NB4 (cell line): Measurements from ENCODE around the gene OR52N5.

Experiments
- MAX ChIP-seq: IDR thresholded peaks from 2 replicates; pipeline ENCODE4 v1.6.1; 2011; ENCODE audit warnings: low read depth, low read length
- POLR2A ChIP-seq: IDR thresholded peaks from 2 replicates; pipeline ENCODE4 v1.6.1; 2011; ENCODE audit warnings: mild to moderate bottlenecking; ENCODE audit not compliant: insufficient read length; ENCODE audit errors: extremely low read depth

DNA sequence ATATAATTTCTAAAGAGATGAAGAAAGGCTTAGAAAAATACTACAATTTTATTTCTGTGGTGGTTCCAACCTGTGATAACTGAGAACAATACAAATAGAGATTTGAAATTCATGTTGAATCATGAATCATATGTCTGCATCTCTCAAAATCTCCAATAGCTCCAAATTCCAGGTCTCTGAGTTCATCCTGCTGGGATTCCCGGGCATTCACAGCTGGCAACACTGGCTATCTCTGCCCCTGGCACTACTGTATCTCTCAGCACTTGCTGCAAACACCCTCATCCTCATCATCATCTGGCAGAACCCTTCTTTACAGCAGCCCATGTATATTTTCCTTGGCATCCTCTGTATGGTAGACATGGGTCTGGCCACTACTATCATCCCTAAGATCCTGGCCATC lies 46.8 kb downstream of the OR52N5 start, which contains the start of gene OR56B1:
- TF ChIP-seq POLR2A (no peak), MAX (no peak)
